CD14-positive monocyte (primary cell): ENCODE measurements around the gene RBM10. TPM values are rescaled to one million over a fixed set of nuclear protein-coding genes. Genes with fewer than 3 reads are reported as not detected.

Experiments
- DNase-seq, 3 donors: peaks; one replicate each; pipeline ENCODE4 v3.0.0-alpha.2; 2011 to 2022
- H2AFZ ChIP-seq: 2 replicates; pipeline ENCODE4 v1.6.0; 2012; ENCODE audit warnings: mild to moderate bottlenecking, low read depth, low read length, inconsistent platforms; ENCODE audit not compliant: insufficient read depth, poor library complexity, severe bottlenecking
- H3K27ac ChIP-seq, 2 donors: 1 replicate in 1 of 2; 2 replicates in 1 of 2; pipeline ENCODE4 v1.5.1; 2012 to 2013; ENCODE audit warnings: low read length in 2 of 2, control low read depth in 1 of 2, inconsistent platforms in 1 of 2, low read depth in 1 of 2, mild to moderate bottlenecking in 1 of 2
- H3K27me3 ChIP-seq, 2 donors: one replicate each; pipeline versions ENCODE4 v1.6.0 to v1.6.1; 2011 to 2013; ENCODE audit warnings: low read length in 2 of 2; ENCODE audit not compliant: control insufficient read depth in 2 of 2, insufficient read depth in 2 of 2
- H3K36me3 ChIP-seq, 2 donors: replicated peaks in 1 of 2; 1 replicate in 1 of 2; 2 replicates in 1 of 2; pipeline versions ENCODE4 v1.5.1 to v1.6.1; 2012 to 2013; ENCODE audit warnings: low read length in 2 of 2, control low read depth in 1 of 2, inconsistent platforms in 1 of 2, mild to moderate bottlenecking in 1 of 2; ENCODE audit not compliant: insufficient read depth in 2 of 2, control insufficient read depth in 1 of 2
- H3K4me1 ChIP-seq, 2 donors: 1 replicate in 1 of 2; 2 replicates in 1 of 2; pipeline versions ENCODE4 v1.5.1 to v1.6.1; 2012 to 2013; ENCODE audit warnings: low read length in 2 of 2, control low read depth in 1 of 2, inconsistent platforms in 1 of 2, mild to moderate bottlenecking in 1 of 2, moderate library complexity in 1 of 2; ENCODE audit not compliant: insufficient read depth in 2 of 2, control insufficient read depth in 1 of 2
- H3K4me2 ChIP-seq: replicated peaks from 2 replicates; pipeline ENCODE3; 2012; ENCODE audit warnings: low read length, moderate library complexity, mild to moderate bottlenecking; ENCODE audit not compliant: poor library complexity, severe bottlenecking; ENCODE audit errors: extremely low read depth
- H3K4me3 ChIP-seq, 3 experiments: fragments of 200-600 bp in 1 of 3; sonication (generic) in 1 of 3; replicated peaks in 1 of 3; 1 replicate in 2 of 3; 2 replicates in 1 of 3; pipeline ENCODE4 v1.5.1; 2011 to 2013; ENCODE audit warnings: low read length in 3 of 3, mild to moderate bottlenecking in 3 of 3, control low read depth in 2 of 3, low read depth in 2 of 3, inconsistent platforms in 1 of 3, moderate library complexity in 1 of 3
- H3K79me2 ChIP-seq: 2 replicates; pipeline ENCODE4 v1.6.0; 2012; ENCODE audit warnings: mild to moderate bottlenecking, control low read depth, inconsistent platforms, low read length, moderate library complexity; ENCODE audit not compliant: insufficient read depth
- H3K9ac ChIP-seq: 2 replicates; pipeline ENCODE4 v1.6.0; 2017; ENCODE audit warnings: low read length, mild to moderate bottlenecking; ENCODE audit not compliant: insufficient read depth, poor library complexity, severe bottlenecking
- H3K9me3 ChIP-seq, 2 donors: replicated peaks in 1 of 2; 1 replicate in 1 of 2; 2 replicates in 1 of 2; pipeline versions ENCODE4 v1.5.1 to v1.6.1; 2012 to 2013; ENCODE audit warnings: low read length in 2 of 2, control low read depth in 1 of 2; ENCODE audit not compliant: control insufficient read depth in 1 of 2, insufficient read depth in 1 of 2
- H4K20me1 ChIP-seq: 2 replicates; pipeline ENCODE4 v1.6.0; 2012; ENCODE audit warnings: mild to moderate bottlenecking, low read length, control low read depth, moderate library complexity; ENCODE audit not compliant: insufficient read depth
- H3K27ac Mint-ChIP-seq, 7 donors: one replicate each; pipeline ENCODE4 v1.8.0; 2020; ENCODE audit warnings: mild to moderate bottlenecking in 7 of 7, mixed read lengths in 7 of 7, moderate library complexity in 6 of 7, inconsistent platforms in 2 of 7
- H3K27me3 Mint-ChIP-seq, 3 donors: one replicate each; pipeline ENCODE4 v1.8.0; 2021 to 2022; ENCODE audit warnings: low read depth in 3 of 3, mild to moderate bottlenecking in 3 of 3, mixed read lengths in 3 of 3, moderate library complexity in 3 of 3, inconsistent platforms in 1 of 3
- H3K36me3 Mint-ChIP-seq, 2 donors: one replicate each; pipeline ENCODE4 v1.8.0; 2020; ENCODE audit warnings: mixed read lengths in 2 of 2, inconsistent platforms in 1 of 2, mild to moderate bottlenecking in 1 of 2
- H3K4me1 Mint-ChIP-seq: one replicate; pipeline ENCODE4 v1.8.0; 2020; ENCODE audit warnings: mild to moderate bottlenecking, mixed read lengths
- H3K4me3 Mint-ChIP-seq, 2 donors: one replicate each; pipeline ENCODE4 v1.8.0; 2020; ENCODE audit warnings: mild to moderate bottlenecking in 2 of 2, mixed read lengths in 2 of 2, moderate library complexity in 1 of 2
- H3K9me3 Mint-ChIP-seq, 7 donors: one replicate each; pipeline ENCODE4 v1.8.0; 2020 to 2022; ENCODE audit warnings: mixed read lengths in 7 of 7, mild to moderate bottlenecking in 6 of 7, moderate library complexity in 6 of 7, inconsistent platforms in 2 of 7
- WGBS: methylation state at CpG from one replicate; pipeline ENCODE4 v1.1.5; 2013; ENCODE audit warnings: missing lambda C conversion rate; ENCODE audit not compliant: insufficient coverage; 5-methylcytosine and 5-hydroxymethylcytosine counted together
- intact Hi-C, 2 donors: fragments of 100-400 bp; cut with micrococcal nuclease; formaldehyde crosslinking; loops; one replicate each; pipeline versions ENCODE4 v1.15.0 to v1.15.1; 2023
- polyA plus RNA-seq, 3 donors: library from polyadenylated mRNA; depleted of rRNA in 1 of 3; unstranded in 2 of 3; stranded (reverse) in 1 of 3; fragments of 300-500 nt in 2 of 3; fragments of >200 nt in 1 of 3; fragmentation: Illumina TruSeq in 2 of 3; gene quantifications; 1 replicate in 2 of 3; 2 replicates in 1 of 3; pipeline ENCODE4 v1.2.3, GENCODE V29; 2012 to 2021
- small RNA-seq: library from RNA; depleted of rRNA; stranded (forward); fragments of <200 nt; gene quantifications from one replicate; pipeline ENCODE3, GENCODE V24; 2012; ENCODE audit warnings: low read depth; ENCODE audit not compliant: insufficient read length
- TF ChIP-seq, protein P1 (sequence below): fragments of 200-600 bp; IDR thresholded peaks from one replicate; pipeline ENCODE4 v1.8.0; 2022; ENCODE audit warnings: antibody characterized with exemption, mild to moderate bottlenecking

Gene RBM10
- polyA plus RNA-seq, 3 donors = 7.3 to 29.4 (median 14.0) TPM

DNA sequence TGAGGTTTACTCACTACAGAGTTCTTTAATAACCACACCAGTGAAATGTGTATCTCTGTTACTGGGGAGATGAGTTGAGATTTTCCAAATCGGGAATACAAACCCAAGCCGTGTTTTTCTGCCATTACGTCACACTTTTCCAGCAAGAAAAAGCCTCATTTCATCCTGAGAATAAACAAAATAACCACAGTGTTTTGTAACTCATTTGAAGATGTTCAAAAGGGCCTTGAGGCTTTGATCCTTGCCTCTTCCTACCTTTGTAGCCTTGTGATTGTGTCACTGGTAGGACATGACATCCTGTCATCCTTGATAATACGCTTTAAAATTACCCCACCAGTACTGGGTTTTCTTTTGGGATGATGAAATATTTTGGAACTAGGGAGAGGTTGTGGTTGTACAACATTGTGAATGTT is 90.7 kb downstream of the RBM10 start:
- H3K27me3 Mint-ChIP-seq = peaks cover 0 to 61% (median 0%) of the 10 kb centered on the region in 3 donors
- intact Hi-C loops = no loop called here

More for the DNA sequence above, 90.7 kb downstream of the RBM10 start:
- no peak overlapping the region for H3K4me3 Mint-ChIP-seq
- no peak overlapping the region for H3K4me3 ChIP-seq
- peaks cover 8 to 14% of the 10 kb centered on the region in 2 donors for H3K4me1 ChIP-seq
- DNase-seq = no peak
- peaks cover 0 to 11% (median 0%) of the 10 kb centered on the region in 7 donors for H3K9me3 Mint-ChIP-seq
- no peak overlapping the region for H3K27ac ChIP-seq
- no peaks in the 10 kb centered on the region for H3K9me3 ChIP-seq
- no peaks in the 10 kb centered on the region for H4K20me1 ChIP-seq
- no CpG with 5 or more reads among the region's 4 CpGs for WGBS
- peaks cover 4% of the 10 kb centered on the region for H3K4me1 Mint-ChIP-seq
- H3K27ac Mint-ChIP-seq = no peak overlapping the region
- peaks cover 0 to 16% of the 10 kb centered on the region in 2 donors for H3K27me3 ChIP-seq
- H3K36me3 Mint-ChIP-seq = peaks cover 4 to 10% of the 10 kb centered on the region in 2 donors
- TF ChIP-seq, protein P1, sequence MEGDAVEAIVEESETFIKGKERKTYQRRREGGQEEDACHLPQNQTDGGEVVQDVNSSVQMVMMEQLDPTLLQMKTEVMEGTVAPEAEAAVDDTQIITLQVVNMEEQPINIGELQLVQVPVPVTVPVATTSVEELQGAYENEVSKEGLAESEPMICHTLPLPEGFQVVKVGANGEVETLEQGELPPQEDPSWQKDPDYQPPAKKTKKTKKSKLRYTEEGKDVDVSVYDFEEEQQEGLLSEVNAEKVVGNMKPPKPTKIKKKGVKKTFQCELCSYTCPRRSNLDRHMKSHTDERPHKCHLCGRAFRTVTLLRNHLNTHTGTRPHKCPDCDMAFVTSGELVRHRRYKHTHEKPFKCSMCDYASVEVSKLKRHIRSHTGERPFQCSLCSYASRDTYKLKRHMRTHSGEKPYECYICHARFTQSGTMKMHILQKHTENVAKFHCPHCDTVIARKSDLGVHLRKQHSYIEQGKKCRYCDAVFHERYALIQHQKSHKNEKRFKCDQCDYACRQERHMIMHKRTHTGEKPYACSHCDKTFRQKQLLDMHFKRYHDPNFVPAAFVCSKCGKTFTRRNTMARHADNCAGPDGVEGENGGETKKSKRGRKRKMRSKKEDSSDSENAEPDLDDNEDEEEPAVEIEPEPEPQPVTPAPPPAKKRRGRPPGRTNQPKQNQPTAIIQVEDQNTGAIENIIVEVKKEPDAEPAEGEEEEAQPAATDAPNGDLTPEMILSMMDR = no peak
- H3K4me2 ChIP-seq = no peak overlapping the region
- H3K36me3 ChIP-seq = peaks cover 4 to 6% of the 10 kb centered on the region in 2 donors
- no peak overlapping the region for H2AFZ ChIP-seq
- peaks cover 14% of the 10 kb centered on the region for H3K79me2 ChIP-seq
- H3K9ac ChIP-seq = no peak overlapping the region

Small RNA genes lying within 50 kb of the gene (small RNA-seq; reads per million reads assigned to genes)
- gene RNU12-2P = 3.5 reads per million, percentile 33 among the genes with 10 or more reads in this experiment

Other genes starting within 250 kb of the RBM10 start
- under 1 TPM; 0.03 to 0.43 (median 0.19) TPM for gene JADE3, start 232.8 kb upstream of the RBM10 start, polyA plus RNA-seq
- gene RGN, start 66.8 kb upstream of the RBM10 start, polyA plus RNA-seq = not detected
- gene NDUFB11, start 519 bp upstream of the RBM10 start, polyA plus RNA-seq = 100 to 1,000 TPM in 2 of 3 donors, 10 to 100 TPM in 1; 35.2 to 139 (median 104) TPM
- 100 to 1,000 TPM; 125 to 157 (median 150) TPM for gene UBA1, start 48.6 kb downstream of the RBM10 start, polyA plus RNA-seq
- gene CDK16, start 73.5 kb downstream of the RBM10 start, polyA plus RNA-seq = 10 to 100 TPM in 2 of 3 donors, 1 to 10 TPM in 1; 7.3 to 97.4 (median 14.1) TPM
- gene USP11, start 87.8 kb downstream of the RBM10 start, polyA plus RNA-seq = 1 to 10 TPM; 6.7 to 9.7 (median 8.8) TPM
- not detected for gene ZNF157, start 225.4 kb downstream of the RBM10 start, polyA plus RNA-seq